GM21737 (cell line): Measurements from ENCODE around the gene RGS14.
"Not testable (repeated sequence)": the region's sequence is repeated elsewhere in the genome, so short reads cannot be mapped to it uniquely, and the experiment has no call there.

Source experiments
- ATAC-seq: cut with Tn5 transposase; IDR thresholded peaks from one replicate; pipeline ENCODE4 v1.9.1; 2021; ENCODE audit warnings: mild to moderate bottlenecking, moderate library complexity; ENCODE audit not compliant: unreplicated experiment

The RGS14 gene

GRCh38 chr5:177346820-177347219, 10.9 kb upstream of the RGS14 start:
- ATAC-seq = no peak

GRCh38 chr5:177347699-177348098, 10.0 kb upstream of the RGS14 start:
- ATAC-seq = no peak

- ATAC-seq = no peak
Observed at GRCh38 chr5:177349362-177349647, 8.4 kb upstream of the RGS14 start.

GRCh38 chr5:177349762-177350161, 8.0 kb upstream of the RGS14 start:
- ATAC-seq = no peak

GRCh38 chr5:177350776-177351391, 6.8 kb upstream of the RGS14 start:
- peak; percentile 4 for ATAC-seq

GRCh38 chr5:177351392-177352329, 6.1 kb upstream of the RGS14 start, which contains the start of gene LMAN2:
TSS of gene LMAN2 (minus strand) at chr5:177351668. CDS start at chr5:177351647, 21 bp downstream.
- peak; percentile 92 for ATAC-seq

- no peak for ATAC-seq
Observed at GRCh38 chr5:177353093-177353492, 4.6 kb upstream of the RGS14 start.

- ATAC-seq = no peak
Observed at GRCh38 chr5:177354256-177354655, 3.5 kb upstream of the RGS14 start.

GRCh38 chr5:177354711-177355110, 3.0 kb upstream of the RGS14 start:
- ATAC-seq = no peak

- ATAC-seq = no peak
Observed at GRCh38 chr5:177355162-177355867, 2.4 kb upstream of the RGS14 start.

GRCh38 chr5:177355868-177356168, 1.9 kb upstream of the RGS14 start:
- ATAC-seq = no peak

- ATAC-seq = no peak
Observed at GRCh38 chr5:177356746-177357145, 978 bp upstream of the RGS14 start.

GRCh38 chr5:177357146-177357458, 622 bp upstream of the RGS14 start:
- peak; percentile 3 for ATAC-seq

- ATAC-seq = no peak
Observed at GRCh38 chr5:177358370-177358819, 671 bp downstream of the RGS14 start.

- ATAC-seq = no peak
Observed at GRCh38 chr5:177359451-177359851, 1.7 kb downstream of the RGS14 start.

GRCh38 chr5:177359860-177360259, 2.1 kb downstream of the RGS14 start:
- ATAC-seq = no peak

GRCh38 chr5:177360740-177361139, 3.0 kb downstream of the RGS14 start:
- not testable (repeated sequence) for ATAC-seq

GRCh38 chr5:177361418-177362291, 3.9 kb downstream of the RGS14 start:
- ATAC-seq = no peak

GRCh38 chr5:177362292-177362609, 4.5 kb downstream of the RGS14 start:
- no peak for ATAC-seq

- ATAC-seq = peak; percentile 42
Observed at GRCh38 chr5:177362610-177363507, 5.1 kb downstream of the RGS14 start.
